ENCODE measurements around the gene CAPN5.

Gene CAPN5

DNA sequence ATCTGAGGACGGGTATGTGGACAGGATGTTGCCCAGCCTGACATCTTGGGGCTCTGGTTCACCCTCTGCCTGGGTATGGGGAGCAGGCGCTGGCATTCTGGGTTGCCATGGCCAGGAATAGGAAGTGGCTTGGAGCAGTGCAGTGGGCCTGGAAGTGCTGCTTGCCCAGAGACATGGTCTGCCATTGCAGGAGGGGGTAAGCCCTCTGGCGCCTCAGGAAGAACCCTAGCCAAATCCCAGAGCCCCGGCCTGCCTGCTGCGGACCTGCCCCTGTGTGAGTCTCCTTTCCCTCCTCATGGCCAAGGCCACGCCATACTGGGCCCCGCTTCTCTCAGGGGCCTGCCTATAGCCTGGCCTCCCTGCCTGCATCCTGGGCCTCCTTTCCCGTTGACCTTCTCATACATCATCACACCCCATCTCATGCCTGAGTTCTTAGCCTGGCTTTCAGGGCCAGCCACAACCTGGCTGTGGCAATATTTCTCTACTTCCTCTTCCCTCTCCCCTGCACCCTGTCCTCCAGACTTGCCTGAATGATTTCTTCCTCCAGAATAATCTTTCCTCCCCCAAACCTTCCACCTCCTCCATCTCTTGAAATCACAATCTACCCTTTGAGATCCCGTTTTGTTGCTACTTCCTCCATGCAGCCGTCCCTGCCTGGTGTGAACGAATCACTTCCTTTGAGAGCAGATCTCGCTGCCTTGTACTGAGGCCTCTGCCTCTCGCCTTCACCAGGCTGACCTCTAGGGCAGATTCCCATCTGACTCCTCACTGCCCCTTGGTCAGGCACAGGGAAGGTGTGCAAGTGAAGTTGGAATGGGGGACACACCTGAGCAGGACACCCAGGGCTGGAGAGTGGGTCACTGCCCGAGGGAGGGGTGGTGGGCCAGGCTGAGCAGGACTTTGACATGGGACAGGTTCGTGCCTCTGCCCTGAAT, 5.2 kb downstream of the CAPN5 start:
- TF ChIP-seq ISL1 (CRISPR knock-in tag; IDR thresholded peaks at IDR 0.05) (no peak), TOX (CRISPR knock-in tag; IDR thresholded peaks at IDR 0.05; ENCODE audit: borderline replicate concordance) (no peak)
- TF ChIP-seq, protein P1, sequence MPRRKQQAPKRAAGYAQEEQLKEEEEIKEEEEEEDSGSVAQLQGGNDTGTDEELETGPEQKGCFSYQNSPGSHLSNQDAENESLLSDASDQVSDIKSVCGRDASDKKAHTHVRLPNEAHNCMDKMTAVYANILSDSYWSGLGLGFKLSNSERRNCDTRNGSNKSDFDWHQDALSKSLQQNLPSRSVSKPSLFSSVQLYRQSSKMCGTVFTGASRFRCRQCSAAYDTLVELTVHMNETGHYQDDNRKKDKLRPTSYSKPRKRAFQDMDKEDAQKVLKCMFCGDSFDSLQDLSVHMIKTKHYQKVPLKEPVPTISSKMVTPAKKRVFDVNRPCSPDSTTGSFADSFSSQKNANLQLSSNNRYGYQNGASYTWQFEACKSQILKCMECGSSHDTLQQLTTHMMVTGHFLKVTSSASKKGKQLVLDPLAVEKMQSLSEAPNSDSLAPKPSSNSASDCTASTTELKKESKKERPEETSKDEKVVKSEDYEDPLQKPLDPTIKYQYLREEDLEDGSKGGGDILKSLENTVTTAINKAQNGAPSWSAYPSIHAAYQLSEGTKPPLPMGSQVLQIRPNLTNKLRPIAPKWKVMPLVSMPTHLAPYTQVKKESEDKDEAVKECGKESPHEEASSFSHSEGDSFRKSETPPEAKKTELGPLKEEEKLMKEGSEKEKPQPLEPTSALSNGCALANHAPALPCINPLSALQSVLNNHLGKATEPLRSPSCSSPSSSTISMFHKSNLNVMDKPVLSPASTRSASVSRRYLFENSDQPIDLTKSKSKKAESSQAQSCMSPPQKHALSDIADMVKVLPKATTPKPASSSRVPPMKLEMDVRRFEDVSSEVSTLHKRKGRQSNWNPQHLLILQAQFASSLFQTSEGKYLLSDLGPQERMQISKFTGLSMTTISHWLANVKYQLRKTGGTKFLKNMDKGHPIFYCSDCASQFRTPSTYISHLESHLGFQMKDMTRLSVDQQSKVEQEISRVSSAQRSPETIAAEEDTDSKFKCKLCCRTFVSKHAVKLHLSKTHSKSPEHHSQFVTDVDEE (CRISPR knock-in tag; IDR thresholded peaks at IDR 0.05), result no peak
- no peak for ATAC-seq

DNA sequence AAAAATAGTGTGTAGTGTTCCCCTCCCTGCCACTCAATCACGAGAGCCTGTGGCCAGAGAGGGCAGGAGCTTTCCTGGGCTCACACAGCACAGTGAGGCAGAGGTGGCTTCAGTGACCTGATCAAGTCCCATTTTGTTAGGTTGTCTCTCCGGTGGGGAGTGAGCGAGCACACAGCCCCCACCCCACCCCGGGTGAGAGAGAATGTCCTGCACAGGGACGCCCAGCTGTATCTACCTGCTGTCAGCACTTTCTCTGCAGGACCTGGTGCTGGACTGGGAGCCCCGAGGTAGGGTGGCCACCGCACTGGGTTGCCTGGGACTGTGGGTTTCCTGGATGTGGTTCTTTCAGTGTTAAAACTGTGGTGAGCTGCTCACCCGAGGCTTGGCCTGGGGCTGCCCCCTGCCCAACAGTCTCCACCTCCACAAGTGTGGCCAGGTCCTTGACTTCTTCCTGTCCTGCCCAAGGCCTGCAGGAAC, 6.1 kb downstream of the CAPN5 start:
- peak; percentile 21; the same call in 1 of the 3 replicates for ATAC-seq
- TF ChIP-seq GLIS3 (CRISPR knock-in tag; IDR thresholded peaks at IDR 0.05) (no peak), ZC3H10 (CRISPR knock-in tag; IDR thresholded peaks at IDR 0.05) (no peak), ZNF8 (CRISPR knock-in tag; IDR thresholded peaks at IDR 0.05) (no peak), OSR1 (CRISPR knock-in tag; IDR thresholded peaks at IDR 0.05) (no peak), ARNTL (CRISPR knock-in tag; IDR thresholded peaks at IDR 0.05; ENCODE audit: borderline replicate concordance, low read depth) (no peak), ESRRG (CRISPR knock-in tag; IDR thresholded peaks at IDR 0.05) (no peak), ZNF70 (CRISPR knock-in tag; IDR thresholded peaks at IDR 0.05) (no peak), ISL1 (CRISPR knock-in tag; IDR thresholded peaks at IDR 0.05) (no peak), ZNF565 (CRISPR knock-in tag; conservative IDR thresholded peaks at IDR 0.05; ENCODE audit: low read depth) (no peak), CSDC2 (CRISPR knock-in tag; IDR thresholded peaks at IDR 0.05) (no peak), TCF4 (CRISPR knock-in tag; IDR thresholded peaks at IDR 0.05; ENCODE audit: borderline replicate concordance) (no peak), ZFP3 (CRISPR knock-in tag; IDR thresholded peaks at IDR 0.05) (no peak), RARB (CRISPR knock-in tag; IDR thresholded peaks at IDR 0.05) (no peak)
- TF ChIP-seq, protein P1 (CRISPR knock-in tag; IDR thresholded peaks at IDR 0.05), result no peak
- TF ChIP-seq, protein P2, sequence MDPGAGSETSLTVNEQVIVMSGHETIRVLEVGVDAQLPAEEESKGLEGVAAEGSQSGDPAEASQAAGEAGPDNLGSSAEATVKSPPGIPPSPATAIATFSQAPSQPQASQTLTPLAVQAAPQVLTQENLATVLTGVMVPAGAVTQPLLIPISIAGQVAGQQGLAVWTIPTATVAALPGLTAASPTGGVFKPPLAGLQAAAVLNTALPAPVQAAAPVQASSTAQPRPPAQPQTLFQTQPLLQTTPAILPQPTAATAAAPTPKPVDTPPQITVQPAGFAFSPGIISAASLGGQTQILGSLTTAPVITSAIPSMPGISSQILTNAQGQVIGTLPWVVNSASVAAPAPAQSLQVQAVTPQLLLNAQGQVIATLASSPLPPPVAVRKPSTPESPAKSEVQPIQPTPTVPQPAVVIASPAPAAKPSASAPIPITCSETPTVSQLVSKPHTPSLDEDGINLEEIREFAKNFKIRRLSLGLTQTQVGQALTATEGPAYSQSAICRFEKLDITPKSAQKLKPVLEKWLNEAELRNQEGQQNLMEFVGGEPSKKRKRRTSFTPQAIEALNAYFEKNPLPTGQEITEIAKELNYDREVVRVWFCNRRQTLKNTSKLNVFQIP (CRISPR knock-in tag; IDR thresholded peaks at IDR 0.05; ENCODE audit: borderline replicate concordance, low read depth), result no peak
- TF ChIP-seq, protein P3, sequence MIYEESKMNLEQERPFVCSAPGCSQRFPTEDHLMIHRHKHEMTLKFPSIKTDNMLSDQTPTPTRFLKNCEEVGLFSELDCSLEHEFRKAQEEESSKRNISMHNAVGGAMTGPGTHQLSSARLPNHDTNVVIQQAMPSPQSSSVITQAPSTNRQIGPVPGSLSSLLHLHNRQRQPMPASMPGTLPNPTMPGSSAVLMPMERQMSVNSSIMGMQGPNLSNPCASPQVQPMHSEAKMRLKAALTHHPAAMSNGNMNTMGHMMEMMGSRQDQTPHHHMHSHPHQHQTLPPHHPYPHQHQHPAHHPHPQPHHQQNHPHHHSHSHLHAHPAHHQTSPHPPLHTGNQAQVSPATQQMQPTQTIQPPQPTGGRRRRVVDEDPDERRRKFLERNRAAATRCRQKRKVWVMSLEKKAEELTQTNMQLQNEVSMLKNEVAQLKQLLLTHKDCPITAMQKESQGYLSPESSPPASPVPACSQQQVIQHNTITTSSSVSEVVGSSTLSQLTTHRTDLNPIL (CRISPR knock-in tag; IDR thresholded peaks at IDR 0.05; ENCODE audit: low read depth), result no peak
- TF ChIP-seq, protein P4, sequence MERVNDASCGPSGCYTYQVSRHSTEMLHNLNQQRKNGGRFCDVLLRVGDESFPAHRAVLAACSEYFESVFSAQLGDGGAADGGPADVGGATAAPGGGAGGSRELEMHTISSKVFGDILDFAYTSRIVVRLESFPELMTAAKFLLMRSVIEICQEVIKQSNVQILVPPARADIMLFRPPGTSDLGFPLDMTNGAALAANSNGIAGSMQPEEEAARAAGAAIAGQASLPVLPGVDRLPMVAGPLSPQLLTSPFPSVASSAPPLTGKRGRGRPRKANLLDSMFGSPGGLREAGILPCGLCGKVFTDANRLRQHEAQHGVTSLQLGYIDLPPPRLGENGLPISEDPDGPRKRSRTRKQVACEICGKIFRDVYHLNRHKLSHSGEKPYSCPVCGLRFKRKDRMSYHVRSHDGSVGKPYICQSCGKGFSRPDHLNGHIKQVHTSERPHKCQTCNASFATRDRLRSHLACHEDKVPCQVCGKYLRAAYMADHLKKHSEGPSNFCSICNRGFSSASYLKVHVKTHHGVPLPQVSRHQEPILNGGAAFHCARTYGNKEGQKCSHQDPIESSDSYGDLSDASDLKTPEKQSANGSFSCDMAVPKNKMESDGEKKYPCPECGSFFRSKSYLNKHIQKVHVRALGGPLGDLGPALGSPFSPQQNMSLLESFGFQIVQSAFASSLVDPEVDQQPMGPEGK (CRISPR knock-in tag; IDR thresholded peaks at IDR 0.05; ENCODE audit: borderline replicate concordance), result no peak
- TF ChIP-seq, protein P5, sequence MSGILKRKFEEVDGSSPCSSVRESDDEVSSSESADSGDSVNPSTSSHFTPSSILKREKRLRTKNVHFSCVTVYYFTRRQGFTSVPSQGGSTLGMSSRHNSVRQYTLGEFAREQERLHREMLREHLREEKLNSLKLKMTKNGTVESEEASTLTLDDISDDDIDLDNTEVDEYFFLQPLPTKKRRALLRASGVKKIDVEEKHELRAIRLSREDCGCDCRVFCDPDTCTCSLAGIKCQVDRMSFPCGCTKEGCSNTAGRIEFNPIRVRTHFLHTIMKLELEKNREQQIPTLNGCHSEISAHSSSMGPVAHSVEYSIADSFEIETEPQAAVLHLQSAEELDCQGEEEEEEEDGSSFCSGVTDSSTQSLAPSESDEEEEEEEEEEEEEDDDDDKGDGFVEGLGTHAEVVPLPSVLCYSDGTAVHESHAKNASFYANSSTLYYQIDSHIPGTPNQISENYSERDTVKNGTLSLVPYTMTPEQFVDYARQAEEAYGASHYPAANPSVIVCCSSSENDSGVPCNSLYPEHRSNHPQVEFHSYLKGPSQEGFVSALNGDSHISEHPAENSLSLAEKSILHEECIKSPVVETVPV (CRISPR knock-in tag; IDR thresholded peaks at IDR 0.05), result no peak

Data from SK-N-SH treated with all-trans-retinoic acid at 6 μM for 48 hours (cell line).